HepG2 (cell line): Measurements from ENCODE around the gene ZBP1.

Experiments
- ERF ChIP-seq: IDR thresholded peaks from 2 replicates; pipeline ENCODE4 v1.6.1; 2018; ENCODE audit warnings: missing biosample characterization, missing genetic modification reagents
- JUN ChIP-seq: sonication (generic); formaldehyde crosslinking; IDR thresholded peaks from 2 replicates; pipeline ENCODE4 v1.4.0; 2020; ENCODE audit warnings: mild to moderate bottlenecking, missing genetic modification reagents
- POLR2A ChIP-seq, 2 experiments: IDR thresholded peaks; 2 replicates each; pipeline ENCODE4 v1.6.1; 2011; ENCODE audit warnings: low read depth in 2 of 2, low read length in 2 of 2, mild to moderate bottlenecking in 1 of 2, moderate library complexity in 1 of 2; ENCODE audit not compliant: insufficient read depth in 1 of 2
- ZNF138 ChIP-seq: sonication (generic); formaldehyde crosslinking; IDR thresholded peaks from 2 replicates; pipeline ENCODE4 v1.5.0; 2020; ENCODE audit warnings: mild to moderate bottlenecking, low read depth, missing genetic modification reagents
- TF ChIP-seq, protein P1 (sequence below): sonication (generic); formaldehyde crosslinking; IDR thresholded peaks from 2 replicates; pipeline ENCODE4 v1.4.0; 2020; ENCODE audit warnings: mild to moderate bottlenecking, missing genetic modification reagents
- TF ChIP-seq, protein P2 (sequence below): sonication (generic); formaldehyde crosslinking; IDR thresholded peaks from 2 replicates; pipeline ENCODE4 v1.5.0; 2020; ENCODE audit warnings: mild to moderate bottlenecking, missing genetic modification reagents, moderate library complexity
- TF ChIP-seq, protein P3 (sequence below): sonication (generic); formaldehyde crosslinking; IDR thresholded peaks from 2 replicates; pipeline ENCODE4 v1.4.0; 2020; ENCODE audit warnings: missing genetic modification reagents
- TF ChIP-seq, protein P4 (sequence below): sonication (generic); formaldehyde crosslinking; IDR thresholded peaks from 2 replicates; pipeline ENCODE4 v1.4.0; 2020; ENCODE audit warnings: missing genetic modification reagents, borderline replicate concordance
- TF ChIP-seq, protein P5 (sequence below): sonication (generic); formaldehyde crosslinking; IDR thresholded peaks from 2 replicates; pipeline ENCODE4 v1.9.0; 2021; ENCODE audit warnings: mild to moderate bottlenecking, missing genetic modification reagents
- TF ChIP-seq, protein P6 (sequence below): sonication (generic); formaldehyde crosslinking; IDR thresholded peaks from 2 replicates; pipeline ENCODE4 v1.8.0; 2022; ENCODE audit warnings: missing genetic modification reagents, mild to moderate bottlenecking, inconsistent platforms, borderline replicate concordance

DNA sequence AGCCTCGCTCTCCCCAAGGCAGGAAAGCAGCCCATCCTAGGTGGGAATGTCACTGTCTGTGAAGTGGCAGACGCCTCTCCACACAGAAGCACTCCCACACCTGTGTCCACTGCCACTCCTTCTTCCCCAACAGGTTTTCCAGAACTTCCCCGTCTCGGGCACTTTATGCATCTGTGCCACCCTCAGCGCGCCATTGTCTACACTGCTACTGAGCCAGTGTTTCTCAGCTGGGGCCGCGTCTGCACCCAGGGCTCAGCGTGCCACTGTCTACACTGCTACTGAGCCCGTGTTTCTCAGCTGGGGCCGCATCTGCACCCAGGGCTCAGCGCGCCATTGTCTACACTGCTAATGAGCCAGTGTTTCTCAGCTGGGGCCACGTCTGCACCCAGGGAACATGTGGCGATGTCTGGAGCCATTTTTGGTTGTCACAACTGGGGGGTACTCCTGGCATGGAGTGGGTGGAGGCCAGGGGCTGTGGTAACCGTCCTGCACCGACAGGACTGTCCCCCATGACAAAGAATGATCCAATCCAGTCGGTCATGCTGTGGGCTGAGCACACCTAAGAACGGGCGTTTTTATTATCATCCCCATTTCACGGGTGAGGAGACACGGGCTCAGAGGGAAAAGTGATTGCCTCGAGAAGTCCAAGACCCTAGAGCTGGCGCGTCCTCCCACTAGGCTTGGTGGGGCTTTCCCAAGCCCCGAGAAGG is 41.7 kb upstream of the ZBP1 start:
- TF ChIP-seq, protein P1, sequence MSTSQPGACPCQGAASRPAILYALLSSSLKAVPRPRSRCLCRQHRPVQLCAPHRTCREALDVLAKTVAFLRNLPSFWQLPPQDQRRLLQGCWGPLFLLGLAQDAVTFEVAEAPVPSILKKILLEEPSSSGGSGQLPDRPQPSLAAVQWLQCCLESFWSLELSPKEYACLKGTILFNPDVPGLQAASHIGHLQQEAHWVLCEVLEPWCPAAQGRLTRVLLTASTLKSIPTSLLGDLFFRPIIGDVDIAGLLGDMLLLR (CRISPR knock-in tag) = no peak
- TF ChIP-seq, protein P2, sequence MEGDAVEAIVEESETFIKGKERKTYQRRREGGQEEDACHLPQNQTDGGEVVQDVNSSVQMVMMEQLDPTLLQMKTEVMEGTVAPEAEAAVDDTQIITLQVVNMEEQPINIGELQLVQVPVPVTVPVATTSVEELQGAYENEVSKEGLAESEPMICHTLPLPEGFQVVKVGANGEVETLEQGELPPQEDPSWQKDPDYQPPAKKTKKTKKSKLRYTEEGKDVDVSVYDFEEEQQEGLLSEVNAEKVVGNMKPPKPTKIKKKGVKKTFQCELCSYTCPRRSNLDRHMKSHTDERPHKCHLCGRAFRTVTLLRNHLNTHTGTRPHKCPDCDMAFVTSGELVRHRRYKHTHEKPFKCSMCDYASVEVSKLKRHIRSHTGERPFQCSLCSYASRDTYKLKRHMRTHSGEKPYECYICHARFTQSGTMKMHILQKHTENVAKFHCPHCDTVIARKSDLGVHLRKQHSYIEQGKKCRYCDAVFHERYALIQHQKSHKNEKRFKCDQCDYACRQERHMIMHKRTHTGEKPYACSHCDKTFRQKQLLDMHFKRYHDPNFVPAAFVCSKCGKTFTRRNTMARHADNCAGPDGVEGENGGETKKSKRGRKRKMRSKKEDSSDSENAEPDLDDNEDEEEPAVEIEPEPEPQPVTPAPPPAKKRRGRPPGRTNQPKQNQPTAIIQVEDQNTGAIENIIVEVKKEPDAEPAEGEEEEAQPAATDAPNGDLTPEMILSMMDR (CRISPR knock-in tag) = no peak
- TF ChIP-seq, protein P3, sequence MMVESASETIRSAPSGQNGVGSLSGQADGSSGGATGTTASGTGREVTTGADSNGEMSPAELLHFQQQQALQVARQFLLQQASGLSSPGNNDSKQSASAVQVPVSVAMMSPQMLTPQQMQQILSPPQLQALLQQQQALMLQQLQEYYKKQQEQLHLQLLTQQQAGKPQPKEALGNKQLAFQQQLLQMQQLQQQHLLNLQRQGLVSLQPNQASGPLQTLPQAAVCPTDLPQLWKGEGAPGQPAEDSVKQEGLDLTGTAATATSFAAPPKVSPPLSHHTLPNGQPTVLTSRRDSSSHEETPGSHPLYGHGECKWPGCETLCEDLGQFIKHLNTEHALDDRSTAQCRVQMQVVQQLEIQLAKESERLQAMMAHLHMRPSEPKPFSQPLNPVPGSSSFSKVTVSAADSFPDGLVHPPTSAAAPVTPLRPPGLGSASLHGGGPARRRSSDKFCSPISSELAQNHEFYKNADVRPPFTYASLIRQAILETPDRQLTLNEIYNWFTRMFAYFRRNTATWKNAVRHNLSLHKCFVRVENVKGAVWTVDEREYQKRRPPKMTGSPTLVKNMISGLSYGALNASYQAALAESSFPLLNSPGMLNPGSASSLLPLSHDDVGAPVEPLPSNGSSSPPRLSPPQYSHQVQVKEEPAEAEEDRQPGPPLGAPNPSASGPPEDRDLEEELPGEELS (CRISPR knock-in tag) = no peak
- TF ChIP-seq, protein P4, sequence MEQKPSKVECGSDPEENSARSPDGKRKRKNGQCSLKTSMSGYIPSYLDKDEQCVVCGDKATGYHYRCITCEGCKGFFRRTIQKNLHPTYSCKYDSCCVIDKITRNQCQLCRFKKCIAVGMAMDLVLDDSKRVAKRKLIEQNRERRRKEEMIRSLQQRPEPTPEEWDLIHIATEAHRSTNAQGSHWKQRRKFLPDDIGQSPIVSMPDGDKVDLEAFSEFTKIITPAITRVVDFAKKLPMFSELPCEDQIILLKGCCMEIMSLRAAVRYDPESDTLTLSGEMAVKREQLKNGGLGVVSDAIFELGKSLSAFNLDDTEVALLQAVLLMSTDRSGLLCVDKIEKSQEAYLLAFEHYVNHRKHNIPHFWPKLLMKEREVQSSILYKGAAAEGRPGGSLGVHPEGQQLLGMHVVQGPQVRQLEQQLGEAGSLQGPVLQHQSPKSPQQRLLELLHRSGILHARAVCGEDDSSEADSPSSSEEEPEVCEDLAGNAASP = no peak
- no peak for TF ChIP-seq JUN
- TF ChIP-seq, protein P5, sequence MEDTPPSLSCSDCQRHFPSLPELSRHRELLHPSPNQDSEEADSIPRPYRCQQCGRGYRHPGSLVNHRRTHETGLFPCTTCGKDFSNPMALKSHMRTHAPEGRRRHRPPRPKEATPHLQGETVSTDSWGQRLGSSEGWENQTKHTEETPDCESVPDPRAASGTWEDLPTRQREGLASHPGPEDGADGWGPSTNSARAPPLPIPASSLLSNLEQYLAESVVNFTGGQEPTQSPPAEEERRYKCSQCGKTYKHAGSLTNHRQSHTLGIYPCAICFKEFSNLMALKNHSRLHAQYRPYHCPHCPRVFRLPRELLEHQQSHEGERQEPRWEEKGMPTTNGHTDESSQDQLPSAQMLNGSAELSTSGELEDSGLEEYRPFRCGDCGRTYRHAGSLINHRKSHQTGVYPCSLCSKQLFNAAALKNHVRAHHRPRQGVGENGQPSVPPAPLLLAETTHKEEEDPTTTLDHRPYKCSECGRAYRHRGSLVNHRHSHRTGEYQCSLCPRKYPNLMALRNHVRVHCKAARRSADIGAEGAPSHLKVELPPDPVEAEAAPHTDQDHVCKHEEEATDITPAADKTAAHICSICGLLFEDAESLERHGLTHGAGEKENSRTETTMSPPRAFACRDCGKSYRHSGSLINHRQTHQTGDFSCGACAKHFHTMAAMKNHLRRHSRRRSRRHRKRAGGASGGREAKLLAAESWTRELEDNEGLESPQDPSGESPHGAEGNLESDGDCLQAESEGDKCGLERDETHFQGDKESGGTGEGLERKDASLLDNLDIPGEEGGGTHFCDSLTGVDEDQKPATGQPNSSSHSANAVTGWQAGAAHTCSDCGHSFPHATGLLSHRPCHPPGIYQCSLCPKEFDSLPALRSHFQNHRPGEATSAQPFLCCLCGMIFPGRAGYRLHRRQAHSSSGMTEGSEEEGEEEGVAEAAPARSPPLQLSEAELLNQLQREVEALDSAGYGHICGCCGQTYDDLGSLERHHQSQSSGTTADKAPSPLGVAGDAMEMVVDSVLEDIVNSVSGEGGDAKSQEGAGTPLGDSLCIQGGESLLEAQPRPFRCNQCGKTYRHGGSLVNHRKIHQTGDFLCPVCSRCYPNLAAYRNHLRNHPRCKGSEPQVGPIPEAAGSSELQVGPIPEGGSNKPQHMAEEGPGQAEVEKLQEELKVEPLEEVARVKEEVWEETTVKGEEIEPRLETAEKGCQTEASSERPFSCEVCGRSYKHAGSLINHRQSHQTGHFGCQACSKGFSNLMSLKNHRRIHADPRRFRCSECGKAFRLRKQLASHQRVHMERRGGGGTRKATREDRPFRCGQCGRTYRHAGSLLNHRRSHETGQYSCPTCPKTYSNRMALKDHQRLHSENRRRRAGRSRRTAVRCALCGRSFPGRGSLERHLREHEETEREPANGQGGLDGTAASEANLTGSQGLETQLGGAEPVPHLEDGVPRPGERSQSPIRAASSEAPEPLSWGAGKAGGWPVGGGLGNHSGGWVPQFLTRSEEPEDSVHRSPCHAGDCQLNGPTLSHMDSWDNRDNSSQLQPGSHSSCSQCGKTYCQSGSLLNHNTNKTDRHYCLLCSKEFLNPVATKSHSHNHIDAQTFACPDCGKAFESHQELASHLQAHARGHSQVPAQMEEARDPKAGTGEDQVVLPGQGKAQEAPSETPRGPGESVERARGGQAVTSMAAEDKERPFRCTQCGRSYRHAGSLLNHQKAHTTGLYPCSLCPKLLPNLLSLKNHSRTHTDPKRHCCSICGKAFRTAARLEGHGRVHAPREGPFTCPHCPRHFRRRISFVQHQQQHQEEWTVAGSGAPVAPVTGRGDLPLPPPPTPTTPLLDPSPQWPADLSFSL (CRISPR knock-in tag) = no peak
- no peak for TF ChIP-seq POLR2A (IDR thresholded peaks at IDR 0.05; ENCODE audit: insufficient read depth in 1 of 2, low read depth in 2 of 2, low read length in 2 of 2)
- no peak for TF ChIP-seq ZNF138 (CRISPR knock-in tag)
- TF ChIP-seq, protein P6, sequence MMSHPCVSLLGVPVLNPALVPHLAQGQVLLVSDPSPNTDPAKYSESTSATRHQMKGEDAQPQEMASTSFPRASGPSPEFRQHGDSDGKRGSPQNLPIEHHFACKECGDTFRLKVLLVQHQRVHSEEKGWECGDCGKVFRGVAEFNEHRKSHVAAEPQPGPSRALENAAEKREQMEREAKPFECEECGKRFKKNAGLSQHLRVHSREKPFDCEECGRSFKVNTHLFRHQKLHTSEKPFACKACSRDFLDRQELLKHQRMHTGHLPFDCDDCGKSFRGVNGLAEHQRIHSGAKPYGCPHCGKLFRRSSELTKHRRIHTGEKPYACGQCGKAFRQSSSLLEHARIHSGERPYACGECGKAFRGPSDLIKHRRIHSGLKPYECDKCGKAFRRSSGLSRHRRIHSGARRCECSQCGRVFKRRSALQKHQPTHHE (CRISPR knock-in tag) = no peak
- TF ChIP-seq ERF = no peak
